Smooth muscle cell of trachea (primary cell): ENCODE results near the gene NVL. TPM values are rescaled to one million over a fixed set of nuclear protein-coding genes. Genes with fewer than 3 reads are reported as not detected.

Source experiments
- total RNA-seq: library from RNA; depleted of rRNA; stranded (reverse); fragments of >200 nt; gene quantifications from 2 replicates; pipeline ENCODE4 v1.2.1, GENCODE V29; 2014

NVL gene
- total RNA-seq, result 19.0 and 25.9 TPM in 2 replicates

DNA sequence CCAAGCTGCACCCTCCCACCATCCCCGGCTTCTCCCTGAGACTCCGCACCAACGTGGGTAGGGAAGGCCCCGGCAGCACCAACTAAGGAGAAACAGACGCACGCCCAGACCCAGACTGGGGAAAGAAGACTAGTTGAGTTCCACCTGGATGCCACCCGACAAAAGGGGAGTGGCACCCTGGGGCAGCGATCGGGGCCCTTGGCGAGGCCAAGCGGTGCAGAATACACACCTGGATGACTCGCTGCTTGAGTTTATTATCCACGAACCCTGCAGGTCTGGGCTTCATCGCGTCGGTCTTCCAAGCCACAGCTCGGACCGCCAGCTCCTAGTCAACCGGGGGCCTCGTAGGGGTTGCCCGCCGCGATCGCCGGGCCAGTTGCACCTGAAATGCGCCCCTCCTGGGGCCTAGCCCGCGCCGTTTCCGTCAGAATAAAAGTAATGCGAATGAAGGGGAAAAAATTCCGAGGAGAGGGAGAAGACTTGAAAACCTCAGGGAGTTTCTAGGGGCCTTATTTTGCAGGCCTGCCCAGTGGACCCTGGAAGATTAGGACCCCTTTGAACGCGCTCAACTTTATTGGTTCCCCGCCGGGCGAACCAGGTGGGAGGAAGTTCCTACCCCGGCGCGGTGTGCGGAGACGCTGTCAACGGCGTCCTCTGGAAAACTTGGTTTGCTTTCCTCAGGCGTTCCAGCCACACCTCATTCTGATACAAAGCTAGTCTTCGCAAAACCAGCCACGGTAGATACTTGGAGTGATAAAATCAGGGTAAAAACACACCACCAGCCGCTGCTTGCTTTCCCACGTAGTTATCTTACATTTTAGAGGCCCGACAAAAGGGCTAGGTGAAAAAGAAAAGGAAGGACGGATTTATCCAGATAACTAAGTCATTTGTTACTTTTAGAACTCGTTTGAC, at the start of gene NVL:
Gene NVL (minus strand): TSS at position 331 of the 912 bp plus-strand sequence. CDS start 45 bp downstream, at position 286.

GRCh38 chr1:224356685-224357625, 27.0 kb upstream of the NVL start, which contains the start of gene CNIH4:
TSS of gene CNIH4 (plus strand) at chr1:224356879. CDS start at chr1:224356925, 46 bp downstream.

GRCh38 chr1:224182866-224183590, 146.9 kb downstream of the NVL start, which contains the start of gene DEGS1:
TSS of gene DEGS1 (plus strand) at chr1:224183240. CDS start at chr1:224183337, 97 bp downstream.

Other genes starting within 250 kb of the NVL start
- 27.0 and 33.0 TPM in 2 replicates for gene FBXO28, start 216.1 kb downstream of the NVL start, total RNA-seq
- 71.8 and 103 TPM in 2 replicates for gene DEGS1, start 146.9 kb downstream of the NVL start, total RNA-seq
- 79.6 and 96.4 TPM in 2 replicates for gene CNIH4, start 26.7 kb upstream of the NVL start, total RNA-seq
- 97.3 and 117 TPM in 2 replicates for gene WDR26, start 104.6 kb upstream of the NVL start, total RNA-seq